Cardiac muscle cell (in vitro differentiated cells and primary cell): ENCODE data around the gene UCN3. TPM values are rescaled to one million over a fixed set of nuclear protein-coding genes. Genes with fewer than 3 reads are reported as not detected.

Experiments
- DNase-seq, 2 donors: peaks; one replicate each; pipeline versions ENCODE4 v3.0.0 to v3.0.0-alpha.2; 2010 to 2017; ENCODE audit warnings: low read depth in 1 of 2, low spot score in 1 of 2
- H3K27ac ChIP-seq: fragments of 200-600 bp; sonication (generic); 2 replicates; pipeline ENCODE4 v1.5.1; 2016
- H3K27me3 ChIP-seq: fragments of 200-600 bp; sonication (generic); 2 replicates; pipeline ENCODE4 v1.6.0; 2016; ENCODE audit warnings: control low read depth
- H3K36me3 ChIP-seq: fragments of 200-600 bp; sonication (generic); 2 replicates; pipeline ENCODE4 v1.5.1; 2016; ENCODE audit warnings: control low read depth
- H3K4me1 ChIP-seq: fragments of 200-600 bp; sonication (generic); 2 replicates; pipeline ENCODE4 v1.8.1; 2017; ENCODE audit warnings: low read depth, mild to moderate bottlenecking, mixed run types
- H3K4me3 ChIP-seq: fragments of 200-600 bp; sonication (generic); 2 replicates; pipeline ENCODE4 v1.5.1; 2016; ENCODE audit warnings: mild to moderate bottlenecking
- H3K9me3 ChIP-seq: fragments of 200-600 bp; sonication (generic); 2 replicates; pipeline ENCODE4 v1.5.1; 2017; ENCODE audit warnings: low read depth, mild to moderate bottlenecking, control low read depth
- polyA plus RNA-seq: library from polyadenylated mRNA; unstranded; fragments of >200 nt; fragmentation: Nextera tagmentation; extraction: Ambion mirVana; gene quantifications from 2 replicates; pipeline ENCODE4 v1.2.1, GENCODE V29; 2016
- total RNA-seq: library from RNA; depleted of rRNA; stranded (reverse); fragments of >200 nt; gene quantifications from 2 replicates; pipeline ENCODE4 v1.2.3, GENCODE V29; 2016
- TF ChIP-seq, protein P1 (sequence below): IDR thresholded peaks from 2 replicates; pipeline ENCODE4 v1.5.1; 2012; ENCODE audit warnings: low read depth, mild to moderate bottlenecking, low read length

The UCN3 gene, protein sequence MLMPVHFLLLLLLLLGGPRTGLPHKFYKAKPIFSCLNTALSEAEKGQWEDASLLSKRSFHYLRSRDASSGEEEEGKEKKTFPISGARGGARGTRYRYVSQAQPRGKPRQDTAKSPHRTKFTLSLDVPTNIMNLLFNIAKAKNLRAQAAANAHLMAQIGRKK
- total RNA-seq (not detected in 2 replicates), polyA plus RNA-seq (not detected in 2 replicates)

DNA sequence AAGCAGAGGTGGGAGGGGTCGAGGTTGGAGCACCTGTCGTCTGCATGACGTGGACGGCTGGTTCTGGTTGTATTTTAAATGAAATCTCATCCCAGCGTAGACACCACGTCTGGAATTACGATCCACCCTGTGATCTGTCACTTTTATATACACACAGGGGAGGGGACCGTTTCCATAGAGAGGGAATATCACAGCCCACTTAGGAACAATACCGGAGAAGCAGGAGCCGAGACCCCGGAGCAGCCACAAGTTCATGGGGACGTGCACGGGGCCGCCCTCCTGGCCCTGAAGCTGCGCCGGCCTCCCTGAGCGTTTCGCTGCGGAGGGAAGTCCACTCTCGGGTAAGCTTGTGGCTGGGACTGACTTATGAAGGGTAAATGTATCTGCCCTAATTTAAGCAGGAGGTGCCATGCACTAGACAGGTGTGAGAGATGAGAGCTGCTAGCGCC is at the start of gene UCN3:
Gene UCN3, plus strand, starts transcription at position 77 of the 449 bp plus-strand sequence. CDS start 8,755 bp downstream, outside the sequence.
- H3K9me3 ChIP-seq, result no peaks in the 10 kb centered on the region
- no peaks in the 10 kb centered on the region for H3K36me3 ChIP-seq
- TF ChIP-seq, protein P1, sequence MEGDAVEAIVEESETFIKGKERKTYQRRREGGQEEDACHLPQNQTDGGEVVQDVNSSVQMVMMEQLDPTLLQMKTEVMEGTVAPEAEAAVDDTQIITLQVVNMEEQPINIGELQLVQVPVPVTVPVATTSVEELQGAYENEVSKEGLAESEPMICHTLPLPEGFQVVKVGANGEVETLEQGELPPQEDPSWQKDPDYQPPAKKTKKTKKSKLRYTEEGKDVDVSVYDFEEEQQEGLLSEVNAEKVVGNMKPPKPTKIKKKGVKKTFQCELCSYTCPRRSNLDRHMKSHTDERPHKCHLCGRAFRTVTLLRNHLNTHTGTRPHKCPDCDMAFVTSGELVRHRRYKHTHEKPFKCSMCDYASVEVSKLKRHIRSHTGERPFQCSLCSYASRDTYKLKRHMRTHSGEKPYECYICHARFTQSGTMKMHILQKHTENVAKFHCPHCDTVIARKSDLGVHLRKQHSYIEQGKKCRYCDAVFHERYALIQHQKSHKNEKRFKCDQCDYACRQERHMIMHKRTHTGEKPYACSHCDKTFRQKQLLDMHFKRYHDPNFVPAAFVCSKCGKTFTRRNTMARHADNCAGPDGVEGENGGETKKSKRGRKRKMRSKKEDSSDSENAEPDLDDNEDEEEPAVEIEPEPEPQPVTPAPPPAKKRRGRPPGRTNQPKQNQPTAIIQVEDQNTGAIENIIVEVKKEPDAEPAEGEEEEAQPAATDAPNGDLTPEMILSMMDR, result no peak
- H3K27ac ChIP-seq, result no peak within 1 kb of the TSS
- no peak within 1 kb of the TSS for H3K4me3 ChIP-seq
- no peaks in the 10 kb centered on the region for H3K27me3 ChIP-seq
- DNase-seq, result no peak
- H3K4me1 ChIP-seq, result peaks cover 7% of the 10 kb centered on the region

DNA sequence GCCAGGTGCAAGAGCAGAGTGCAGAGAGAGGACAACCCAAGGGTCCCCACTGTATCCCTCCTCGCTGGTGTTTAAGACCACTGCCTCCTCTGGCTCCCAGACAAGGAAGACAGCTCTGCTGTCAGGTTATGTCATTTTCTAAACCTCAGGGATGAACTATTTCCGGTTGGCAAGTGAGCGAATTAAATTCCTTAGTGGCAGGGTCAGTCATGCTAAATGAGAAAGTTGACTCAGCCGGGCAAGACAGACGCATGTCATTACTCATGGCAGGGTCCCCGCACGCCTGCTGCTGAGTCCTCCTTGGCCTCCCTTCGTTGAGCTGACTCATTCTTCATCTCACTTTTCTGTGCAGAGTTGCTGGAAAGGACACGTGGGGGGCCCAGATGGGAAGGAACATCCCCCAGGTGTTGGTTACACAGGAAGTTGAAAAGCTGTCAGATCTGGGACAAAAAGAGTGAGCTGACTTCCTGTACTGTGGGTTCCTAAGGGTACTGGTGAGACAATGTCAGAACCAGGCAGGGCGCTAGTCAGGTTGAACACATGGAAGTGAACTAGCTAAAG is 47.1 kb upstream of the UCN3 start:
- Histone ChIP-seq H3K4me1 (no peaks in the 10 kb centered on the region), H3K27me3 (no peaks in the 10 kb centered on the region), H3K9me3 (no peaks in the 10 kb centered on the region), H3K36me3 (no peaks in the 10 kb centered on the region), H3K4me3 (no peak overlapping the region), H3K27ac (no peak overlapping the region)
- TF ChIP-seq, protein P1, result no peak
- DNase-seq, result peak in 1 of 2 donors; percentile 40

DNA sequence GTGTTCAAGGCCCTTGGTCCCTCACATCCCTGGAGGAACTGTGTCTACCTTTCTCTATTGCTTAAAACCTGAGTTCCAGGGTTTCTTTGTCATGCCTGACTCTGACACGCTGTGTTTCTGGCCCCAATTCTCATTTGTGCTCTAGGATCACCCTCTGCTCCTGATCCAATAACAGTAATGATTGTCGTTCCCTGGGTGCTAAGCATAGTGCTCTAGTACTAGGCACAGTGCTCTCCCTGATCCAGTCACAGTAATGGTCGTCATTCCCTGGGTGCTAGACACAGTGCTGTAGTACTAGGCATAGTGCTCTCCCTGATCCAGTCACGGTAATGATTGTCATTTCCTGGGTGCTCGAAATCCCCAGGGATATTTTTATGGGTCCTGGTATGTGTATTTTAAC is 46.6 kb upstream of the UCN3 start:
- no peaks in the 10 kb centered on the region for H3K36me3 ChIP-seq
- TF ChIP-seq, protein P1, result no peak

DNA sequence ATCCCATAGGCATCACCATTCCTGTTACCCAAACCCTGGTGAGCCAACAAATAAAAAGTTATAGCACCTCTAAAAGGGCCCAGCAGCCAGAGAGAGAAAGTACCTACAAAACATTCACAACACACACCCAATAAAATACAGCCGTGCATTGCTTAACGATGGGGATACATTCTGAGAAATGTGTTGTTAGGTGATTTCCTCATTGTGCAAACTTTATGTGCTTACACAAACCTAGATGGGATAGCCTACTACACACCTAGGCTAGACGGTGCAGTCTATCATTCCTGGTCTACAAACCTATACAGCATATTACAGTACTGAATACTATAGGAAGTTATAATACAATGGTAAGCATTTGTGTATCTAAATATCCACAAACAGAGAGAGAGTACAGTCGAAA is 44.9 kb upstream of the UCN3 start:
- no peak overlapping the region for H3K4me3 ChIP-seq
- no peaks in the 10 kb centered on the region for H3K4me1 ChIP-seq
- no peaks in the 10 kb centered on the region for H3K36me3 ChIP-seq
- DNase-seq, result no peak
- H3K9me3 ChIP-seq, result no peaks in the 10 kb centered on the region
- H3K27ac ChIP-seq, result no peak overlapping the region
- H3K27me3 ChIP-seq, result no peaks in the 10 kb centered on the region
- TF ChIP-seq, protein P1, result no peak

More for the DNA sequence above, 46.6 kb upstream of the UCN3 start:
- Histone ChIP-seq H3K27ac (no peak overlapping the region), H3K9me3 (no peaks in the 10 kb centered on the region), H3K27me3 (no peaks in the 10 kb centered on the region), H3K4me3 (no peak overlapping the region), H3K4me1 (no peaks in the 10 kb centered on the region)
- DNase-seq, result no peak

DNA sequence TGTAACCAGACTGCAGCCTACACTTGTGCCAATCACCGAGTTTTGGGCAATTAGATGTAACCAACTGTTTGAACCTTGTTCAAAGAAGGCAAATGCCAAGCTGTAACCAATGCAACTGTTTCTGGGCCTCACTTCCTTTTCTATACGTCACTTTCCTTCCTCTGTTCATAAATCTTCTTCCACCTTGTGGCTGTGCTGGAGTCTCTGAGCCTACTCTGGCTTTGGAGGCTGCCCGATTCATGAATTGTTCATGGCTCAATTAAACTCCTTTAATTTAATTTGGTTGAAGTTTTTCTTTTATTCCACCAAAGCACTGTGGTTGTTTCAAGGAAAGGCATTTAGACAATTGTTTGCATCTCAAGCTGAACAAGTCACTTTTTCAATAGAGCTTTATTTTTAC is 43.5 kb upstream of the UCN3 start:
- H3K4me3 ChIP-seq, result no peak overlapping the region
- H3K4me1 ChIP-seq, result no peaks in the 10 kb centered on the region
- no peaks in the 10 kb centered on the region for H3K27me3 ChIP-seq
- TF ChIP-seq, protein P1, result no peak
- no peak for DNase-seq
- H3K9me3 ChIP-seq, result no peaks in the 10 kb centered on the region
- no peak overlapping the region for H3K27ac ChIP-seq
- no peaks in the 10 kb centered on the region for H3K36me3 ChIP-seq
